Endothelial cell of umbilical vein (primary cell): ENCODE measurements around the gene CCIN. TPM values are rescaled to one million over a fixed set of nuclear protein-coding genes. Genes with fewer than 3 reads are reported as not detected.

Experiments
- BruUV-seq: library from RNA; stranded (reverse); fragments of 400-500 nt; replicated peaks from 2 replicates; lab custom pipeline; 2021; lab: Mats Ljungman, UMichigan
- CTCF ChIA-PET: fragments of 300-600, 350-600 bp; sonication (Branson Sonifier 250); formaldehyde crosslinking; loops from one replicate; lab custom pipeline; 2021; ENCODE audit warnings: antibody characterized with exemption, inconsistent platforms; lab: Charles Lee
- POLR2A ChIA-PET: fragments of 300-600, 350-600 bp; sonication (Branson Sonifier 250); formaldehyde crosslinking; loops from one replicate; lab custom pipeline; 2021; ENCODE audit warnings: antibody characterized with exemption, inconsistent platforms; lab: Charles Lee
- DNase-seq: peaks from one replicate; pipeline ENCODE4 v3.0.0-alpha.2; 2011; ENCODE audit warnings: low read depth, low spot score
- FAIRE-seq: peaks from 2 replicates; lab custom pipeline; 2011; peaks lifted over from hg19 to GRCh38; lab: Jason Lieb, UNC
- H2AFZ ChIP-seq: 2 replicates; pipeline ENCODE4 v1.6.0; 2012; ENCODE audit warnings: low read depth, low read length, control low read depth, inconsistent platforms
- H3K27ac ChIP-seq: 2 replicates; pipeline ENCODE4 v1.5.1; 2011; ENCODE audit warnings: low read depth, mild to moderate bottlenecking, control low read depth, low read length, moderate library complexity; ENCODE audit not compliant: insufficient read depth
- H3K27me3 ChIP-seq, 2 experiments: 2 replicates each; pipeline versions ENCODE4 v1.6.0 to v1.6.1; 2011; ENCODE audit warnings: low read length in 2 of 2, mixed read lengths in 1 of 2; ENCODE audit not compliant: control insufficient read depth in 2 of 2, insufficient read depth in 2 of 2
- H3K36me3 ChIP-seq, 2 experiments: 2 replicates in 1 of 2; 3 replicates in 1 of 2; pipeline ENCODE4 v1.5.1; 2011; ENCODE audit warnings: low read length in 2 of 2, mild to moderate bottlenecking in 1 of 2, moderate library complexity in 1 of 2; ENCODE audit not compliant: control insufficient read depth in 2 of 2, insufficient read depth in 2 of 2; ENCODE audit errors: extremely low read depth in 1 of 2
- H3K4me1 ChIP-seq: 3 replicates; pipeline ENCODE4 v1.5.1; 2011; ENCODE audit warnings: mild to moderate bottlenecking, low read length; ENCODE audit not compliant: control insufficient read depth, insufficient read depth; ENCODE audit errors: extremely low read depth
- H3K4me2 ChIP-seq: 2 replicates; pipeline ENCODE4 v1.6.1; 2011; ENCODE audit warnings: low read length, control low read depth, mixed read lengths; ENCODE audit not compliant: insufficient read depth
- H3K4me3 ChIP-seq, 3 experiments: fragments of 200-600 bp in 1 of 3; sonication (generic), shearing (Covaris generic) in 1 of 3; replicated peaks in 1 of 3; 2 replicates each; pipeline ENCODE4 v1.5.1; 2011 to 2016; ENCODE audit warnings: control low read depth in 3 of 3, low read length in 3 of 3, mild to moderate bottlenecking in 2 of 3, inconsistent platforms in 1 of 3, low read depth in 1 of 3, moderate library complexity in 1 of 3; ENCODE audit not compliant: insufficient read depth in 1 of 3
- H3K79me2 ChIP-seq: 2 replicates; pipeline ENCODE4 v1.6.0; 2012; ENCODE audit warnings: low read length, inconsistent platforms; ENCODE audit not compliant: control insufficient read depth, insufficient read depth
- H3K9ac ChIP-seq: replicated peaks from 2 replicates; pipeline ENCODE3; 2011; ENCODE audit warnings: low read length, control low read depth; ENCODE audit not compliant: insufficient read depth; ENCODE audit errors: extremely low read depth
- H3K9me1 ChIP-seq: replicated peaks from 3 replicates; pipeline ENCODE4 v1.6.0; 2011; ENCODE audit warnings: mild to moderate bottlenecking, low read length; ENCODE audit not compliant: control insufficient read depth, insufficient read depth; ENCODE audit errors: extremely low read depth
- H3K9me3 ChIP-seq: replicated peaks from 2 replicates; pipeline ENCODE4 v1.5.1; 2012; ENCODE audit warnings: low read length, inconsistent platforms; ENCODE audit not compliant: control insufficient read depth, insufficient read depth
- H4K20me1 ChIP-seq: replicated peaks from 2 replicates; pipeline ENCODE3; 2011; ENCODE audit warnings: mild to moderate bottlenecking, low read length; ENCODE audit not compliant: control insufficient read depth, insufficient read depth; ENCODE audit errors: extremely low read depth
- CTCF ChIP-seq, 2 donors: IDR thresholded peaks; 1 replicate in 1 of 2; 2 replicates in 1 of 2; pipeline ENCODE4 v1.5.1; 2011; ENCODE audit warnings: low read length in 2 of 2, mild to moderate bottlenecking in 2 of 2, moderate library complexity in 2 of 2, control low read depth in 1 of 2, inconsistent platforms in 1 of 2, low read depth in 1 of 2; ENCODE audit not compliant: insufficient read depth in 1 of 2; ENCODE audit errors: extremely low read depth in 1 of 2
- EZH2 ChIP-seq: IDR thresholded peaks from 2 replicates; pipeline ENCODE4 v1.6.1; 2012; ENCODE audit warnings: borderline replicate concordance, low read depth, mild to moderate bottlenecking, moderate library complexity, low read length, inconsistent platforms; ENCODE audit not compliant: severe bottlenecking
- FOS ChIP-seq: IDR thresholded peaks from 2 replicates; pipeline ENCODE4 v1.6.1; 2011; ENCODE audit warnings: mild to moderate bottlenecking, low read length, moderate library complexity, borderline replicate concordance; ENCODE audit not compliant: insufficient read depth
- GATA2 ChIP-seq: IDR thresholded peaks from 2 replicates; pipeline ENCODE4 v1.7.0; 2011; ENCODE audit warnings: low read depth, mild to moderate bottlenecking, moderate library complexity, mixed read lengths, low read length; ENCODE audit not compliant: insufficient read length, insufficient read depth
- JUN ChIP-seq: IDR thresholded peaks from 2 replicates; pipeline ENCODE4 v1.6.1; 2011; ENCODE audit warnings: borderline replicate concordance, low read depth; ENCODE audit not compliant: insufficient read length, insufficient read depth
- MYC ChIP-seq: IDR thresholded peaks from one replicate; pipeline ENCODE4 v1.6.1; 2011; ENCODE audit warnings: mild to moderate bottlenecking, low read depth, low read length
- POLR2A ChIP-seq: IDR thresholded peaks from 2 replicates; pipeline ENCODE4 v1.6.1; 2012; ENCODE audit warnings: low read depth, mild to moderate bottlenecking, control low read depth, low read length
- POLR2AphosphoS5 ChIP-seq: IDR thresholded peaks from 2 replicates; pipeline ENCODE4 v1.6.1; 2012; ENCODE audit warnings: low read depth, mild to moderate bottlenecking, control low read depth, low read length, moderate library complexity; ENCODE audit not compliant: insufficient read depth
- dilution Hi-C: fragments of 300-500 bp; cut with MboI; formaldehyde crosslinking; loops from one replicate; pipeline ENCODE4 v1.15.0; 2019; ENCODE audit warnings: low sequenced_read_pairs; ENCODE audit not compliant: extremely low pct_ligation_motif_present
- intact Hi-C: fragments of 100-400 bp; cut with micrococcal nuclease; formaldehyde crosslinking; loops from one replicate; pipeline ENCODE4 v1.10.0; 2022
- polyA plus RNA-seq, 4 experiments: library from polyadenylated mRNA; depleted of rRNA in 3 of 4; stranded (reverse) in 3 of 4; unstranded in 1 of 4; fragments of >200 nt; gene quantifications; 2 replicates each; pipeline versions ENCODE4 v1.2.1 to v1.2.3, GENCODE V29; 2011 to 2012; ENCODE audit warnings: missing spikeins in 1 of 4
- total RNA-seq: library from RNA; stranded (reverse); gene quantifications from 2 replicates; pipeline ENCODE4 v1.2.3, GENCODE V29; 2021
- TF ChIP-seq, protein P1 (sequence below): IDR thresholded peaks from 2 replicates; pipeline ENCODE4 v1.6.1; 2011; ENCODE audit not compliant: insufficient read depth, insufficient read length

CCIN gene
- total and polyA plus RNA-seq, 2 donors (not counting 3 experiments of a cell fraction or from before 2014, with no cell fraction given) = 0.22 to 1.2 TPM

DNA sequence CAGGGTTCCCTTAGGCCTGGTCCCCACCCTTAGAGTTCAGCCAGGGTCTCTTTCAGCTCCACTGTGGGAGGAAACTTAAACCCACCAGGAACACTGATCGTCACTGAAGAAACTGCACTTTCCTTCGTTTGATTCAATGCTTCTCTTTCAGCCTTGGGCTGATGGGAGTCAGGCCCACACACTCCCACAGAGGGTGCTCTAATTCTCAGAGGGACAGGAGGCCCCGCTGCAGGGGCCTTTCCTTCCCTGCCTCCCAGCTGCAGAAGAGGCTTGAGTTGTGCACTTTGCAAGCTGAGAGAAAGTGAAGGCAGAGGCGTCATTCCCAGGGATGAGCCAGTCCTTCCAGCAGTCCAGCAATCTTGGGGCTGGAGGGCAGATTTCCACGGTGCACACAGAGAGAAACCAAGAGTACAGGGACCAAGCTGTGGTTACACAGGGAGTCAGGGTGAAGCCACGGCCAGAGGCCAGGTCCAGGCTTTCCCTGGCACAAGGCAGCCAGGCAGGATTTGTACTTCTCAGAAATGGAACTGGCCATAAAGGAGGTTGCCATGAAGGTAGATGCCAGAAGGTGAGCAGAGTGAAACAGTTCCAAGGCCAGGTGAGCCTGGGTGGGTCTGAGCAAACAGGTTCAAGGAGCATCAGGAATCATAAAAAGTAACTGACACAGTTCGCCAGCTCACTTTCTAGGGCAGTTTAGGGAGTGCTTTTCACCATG lies 43.0 kb upstream of the CCIN start:
- no peak overlapping the region for H2AFZ ChIP-seq
- BruUV-seq = no TSS peak
- CTCF ChIA-PET = interaction anchor here (0.8 to 3.3 kb wide), 2 partner anchors 12 to 40 kb away, joined by 3 to 14 read pairs; no protein-coding TSS in a partner anchor
- POLR2A ChIA-PET = no interaction called here
- H3K36me3 ChIP-seq = no peaks in the 10 kb centered on the region
- no peak overlapping the region for H3K4me3 ChIP-seq
- DNase-seq (no peak), FAIRE-seq (no peak)
- intact Hi-C loops (no loop called here), dilution Hi-C loops (no loop called here)
- no peak overlapping the region for H3K4me2 ChIP-seq
- no peaks in the 10 kb centered on the region for H3K9me1 ChIP-seq
- H3K9ac ChIP-seq = no peak overlapping the region
- H4K20me1 ChIP-seq = no peaks in the 10 kb centered on the region
- no peak overlapping the region for H3K27ac ChIP-seq
- TF ChIP-seq POLR2AphosphoS5 (no peak), JUN (no peak), FOS (no peak), POLR2A (no peak), CTCF (IDR thresholded peaks at IDR 0.05; ENCODE audit: extremely low read depth in 1 of 2, insufficient read depth in 1 of 2, low read depth in 1 of 2, low read length in 2 of 2) (no peak), EZH2 (no peak), MYC (no peak), GATA2 (no peak)
- TF ChIP-seq, protein P1, sequence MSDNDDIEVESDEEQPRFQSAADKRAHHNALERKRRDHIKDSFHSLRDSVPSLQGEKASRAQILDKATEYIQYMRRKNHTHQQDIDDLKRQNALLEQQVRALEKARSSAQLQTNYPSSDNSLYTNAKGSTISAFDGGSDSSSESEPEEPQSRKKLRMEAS = no peak
- H3K9me3 ChIP-seq = no peaks in the 10 kb centered on the region
- no peaks in the 10 kb centered on the region for H3K79me2 ChIP-seq
- H3K27me3 ChIP-seq = no peaks in the 10 kb centered on the region
- no peaks in the 10 kb centered on the region for H3K4me1 ChIP-seq
